H1 (cell line): ENCODE results near the gene WFIKKN1. TPM values are rescaled to one million over a fixed set of nuclear protein-coding genes. Genes with fewer than 3 reads are reported as not detected.

Source experiments
- EP300 ChIP-seq, 2 experiments: IDR thresholded peaks; 1 replicate in 1 of 2; 2 replicates in 1 of 2; pipeline ENCODE4 v1.6.1; 2011 to 2012; ENCODE audit warnings: low read depth in 2 of 2, low read length in 2 of 2, mild to moderate bottlenecking in 2 of 2, borderline replicate concordance in 1 of 2, inconsistent platforms in 1 of 2, moderate library complexity in 1 of 2
- GABPA ChIP-seq: IDR thresholded peaks from 2 replicates; pipeline ENCODE4 v1.6.1; 2011; ENCODE audit warnings: mild to moderate bottlenecking, low read length, moderate library complexity, borderline replicate concordance; ENCODE audit not compliant: insufficient read depth
- JUN ChIP-seq: IDR thresholded peaks from 2 replicates; pipeline ENCODE4 v1.6.1; 2011; ENCODE audit warnings: low read depth, mild to moderate bottlenecking, improper control_type of control experiment, low read length
- MAFK ChIP-seq: IDR thresholded peaks from 2 replicates; pipeline ENCODE4 v1.6.1; 2012; ENCODE audit warnings: low read depth, mild to moderate bottlenecking, improper control_type of control experiment, low read length
- RAD21 ChIP-seq, 2 experiments: IDR thresholded peaks in 1 of 2; conservative IDR thresholded peaks in 1 of 2; 2 replicates each; pipeline ENCODE4 v1.6.1; 2011; ENCODE audit warnings: low read depth in 2 of 2, low read length in 2 of 2, improper control_type of control experiment in 1 of 2, inconsistent platforms in 1 of 2, mild to moderate bottlenecking in 1 of 2, moderate library complexity in 1 of 2
- RFX5 ChIP-seq: IDR thresholded peaks from 2 replicates; pipeline ENCODE4 v1.6.1; 2011; ENCODE audit warnings: low read depth, low read length, improper control_type of control experiment, borderline replicate concordance
- SIN3A ChIP-seq, 2 experiments: IDR thresholded peaks in 1 of 2; conservative IDR thresholded peaks in 1 of 2; 2 replicates each; pipeline ENCODE4 v1.6.1; 2011 to 2012; ENCODE audit warnings: low read length in 2 of 2, improper control_type of control experiment in 1 of 2, low read depth in 1 of 2, mild to moderate bottlenecking in 1 of 2
- SIRT6 ChIP-seq: IDR thresholded peaks from one replicate; pipeline ENCODE4 v1.7.1; 2012; ENCODE audit warnings: low read length, inconsistent platforms
- SIX5 ChIP-seq: IDR thresholded peaks from 2 replicates; pipeline ENCODE4 v1.6.1; 2011; ENCODE audit warnings: mild to moderate bottlenecking, low read depth, low read length
- TCF12 ChIP-seq: IDR thresholded peaks from 2 replicates; pipeline ENCODE4 v1.6.1; 2011; ENCODE audit warnings: low read depth, mild to moderate bottlenecking, low read length
- polyA plus RNA-seq, 7 experiments: library from polyadenylated mRNA; depleted of rRNA in 3 of 7; stranded (reverse) in 5 of 7; unstranded in 2 of 7; fragments of >200 nt in 5 of 7; fragments of 200-250 nt in 2 of 7; gene quantifications; 1 replicate in 5 of 7; 2 replicates in 1 of 7; 4 replicates in 1 of 7; pipeline versions ENCODE4 v1.2.1 to v1.2.3, GENCODE V29; 2011 to 2013; ENCODE audit warnings: missing spikeins in 2 of 7, mixed read lengths in 2 of 7
- total RNA-seq: library from RNA; stranded (reverse); fragmentation: NEBNext Ultra II Directional; extraction: Animal tissue kit (Norgen Biotek cat#: 25700); gene quantifications from 2 replicates; pipeline ENCODE4 v1.2.1, GENCODE V29; 2021

Gene WFIKKN1
- total and polyA plus RNA-seq, 2 of the 8 experiments (the other 6 are each of a cell fraction or from before 2014, with no cell fraction given): 11.4 to 15.8 TPM

- TF ChIP-seq GABPA (no peak; the same call in 1 of the 2 replicates), SIN3A (conservative IDR thresholded peaks at IDR 0.05 in 1 of 2, IDR thresholded peaks at IDR 0.05 in 1 of 2; ENCODE audit: low read depth in 1 of 2, low read length in 2 of 2) (peak in 1 of 2 experiments; percentile 53; a peak in 1 of 4 replicates), SIRT6 (no peak), JUN (no peak), RFX5 (no peak), SIX5 (peak; percentile 9; the same call in 1 of the 2 replicates), RAD21 (IDR thresholded peaks at IDR 0.05 in 1 of 2, conservative IDR thresholded peaks at IDR 0.05 in 1 of 2; ENCODE audit: low read depth in 2 of 2, low read length in 2 of 2) (no peak), TCF12 (no peak), MAFK (no peak), EP300 (IDR thresholded peaks at IDR 0.05; ENCODE audit: borderline replicate concordance in 1 of 2, low read depth in 2 of 2, low read length in 2 of 2) (peak in 1 of 2 experiments; percentile 24; a peak in 1 of 3 replicates)
These were observed at the start of gene WFIKKN1 (continued) for GRCh38 chr16:630815-631405.
